ENCODE data around the gene KDM1B.

DNA sequence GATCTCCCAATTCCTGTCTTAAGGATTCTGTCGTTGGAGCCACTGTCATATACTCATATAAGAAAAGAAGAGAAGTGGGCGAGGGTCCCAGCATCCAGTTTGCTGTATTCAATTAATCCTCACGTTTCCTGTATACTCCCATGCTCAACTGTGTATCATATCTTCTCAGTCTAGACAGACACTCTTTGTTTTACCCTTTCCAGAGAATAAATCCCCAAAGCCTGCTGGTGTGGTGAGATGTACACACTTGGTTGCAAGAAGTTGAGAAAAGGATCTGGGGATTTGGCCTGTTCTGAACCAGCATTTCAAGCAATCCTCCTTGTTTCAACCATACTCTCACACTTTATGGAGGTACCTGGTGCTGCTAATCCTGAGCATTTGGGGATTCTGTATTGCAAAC, 3.4 kb upstream of the KDM1B start:
- TF ChIP-seq, protein P1, sequence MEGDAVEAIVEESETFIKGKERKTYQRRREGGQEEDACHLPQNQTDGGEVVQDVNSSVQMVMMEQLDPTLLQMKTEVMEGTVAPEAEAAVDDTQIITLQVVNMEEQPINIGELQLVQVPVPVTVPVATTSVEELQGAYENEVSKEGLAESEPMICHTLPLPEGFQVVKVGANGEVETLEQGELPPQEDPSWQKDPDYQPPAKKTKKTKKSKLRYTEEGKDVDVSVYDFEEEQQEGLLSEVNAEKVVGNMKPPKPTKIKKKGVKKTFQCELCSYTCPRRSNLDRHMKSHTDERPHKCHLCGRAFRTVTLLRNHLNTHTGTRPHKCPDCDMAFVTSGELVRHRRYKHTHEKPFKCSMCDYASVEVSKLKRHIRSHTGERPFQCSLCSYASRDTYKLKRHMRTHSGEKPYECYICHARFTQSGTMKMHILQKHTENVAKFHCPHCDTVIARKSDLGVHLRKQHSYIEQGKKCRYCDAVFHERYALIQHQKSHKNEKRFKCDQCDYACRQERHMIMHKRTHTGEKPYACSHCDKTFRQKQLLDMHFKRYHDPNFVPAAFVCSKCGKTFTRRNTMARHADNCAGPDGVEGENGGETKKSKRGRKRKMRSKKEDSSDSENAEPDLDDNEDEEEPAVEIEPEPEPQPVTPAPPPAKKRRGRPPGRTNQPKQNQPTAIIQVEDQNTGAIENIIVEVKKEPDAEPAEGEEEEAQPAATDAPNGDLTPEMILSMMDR (conservative IDR thresholded peaks at IDR 0.05 in 1 of 2, IDR thresholded peaks at IDR 0.05 in 1 of 2; ENCODE audit: low read depth in 1 of 2, low read length in 2 of 2): no peak
- no peak for TF ChIP-seq EZH2 (IDR thresholded peaks at IDR 0.05; ENCODE audit: low read length, missing control alignments)
